Measurements from ENCODE around the gene MRM1.

DNA sequence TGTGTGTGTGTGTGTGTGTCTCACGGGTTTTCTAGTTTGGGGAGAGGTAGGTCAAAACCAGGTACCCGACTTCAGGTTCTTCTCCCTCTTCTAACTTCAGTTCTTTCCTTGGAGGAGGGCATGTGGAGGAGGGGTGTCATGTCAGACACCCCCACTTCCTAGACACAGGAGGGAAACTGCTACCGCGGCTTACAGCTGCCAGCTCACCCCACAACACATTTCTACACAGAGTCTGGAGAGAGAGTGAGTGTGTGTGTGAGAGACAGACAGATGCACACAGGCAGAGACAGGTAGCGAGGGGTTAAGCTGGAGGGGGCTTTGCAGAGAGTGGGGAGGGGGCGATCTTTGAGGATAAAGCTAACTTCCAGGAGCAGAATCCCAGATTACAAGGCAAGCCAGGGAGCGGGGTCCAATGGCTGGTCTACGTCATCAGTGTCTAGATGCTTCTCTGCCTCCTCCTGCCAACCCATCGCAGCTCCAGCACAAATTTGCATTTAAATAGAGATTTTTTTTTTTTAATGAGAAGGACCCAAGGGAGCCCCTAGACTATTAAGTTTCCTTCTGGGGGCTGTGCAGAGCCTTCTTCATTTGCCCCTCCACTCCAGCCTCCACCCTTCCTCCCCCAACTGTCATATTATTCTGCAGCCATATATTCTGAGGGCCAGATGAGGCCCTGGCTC lies 48.9 kb downstream of the MRM1 start:
- TF ChIP-seq EZH2 (IDR thresholded peaks at IDR 0.05; ENCODE audit: insufficient read depth, poor library complexity, severe bottlenecking): no peak
- no peak for TF ChIP-seq EZH2phosphoT487 (IDR thresholded peaks at IDR 0.05; ENCODE audit: insufficient read depth, low read depth)
